PC-9 (cell line): ENCODE data around the gene EXOC4. TPM values are rescaled to one million over a fixed set of nuclear protein-coding genes. Genes with fewer than 3 reads are reported as not detected.
"Not testable (repeated sequence)": the region's sequence is repeated elsewhere in the genome, so short reads cannot be mapped to it uniquely, and the experiment has no call there.

Experiments used
- Bru-seq: library from RNA; stranded (reverse); fragments of 400-500 nt; gene quantifications from one replicate; lab custom pipeline; 2021; lab: Mats Ljungman, UMichigan
- BruChase-seq, 2 experiments: library from RNA; stranded (reverse); fragments of 400-500 nt; gene quantifications; one replicate each; lab custom pipeline; 2021; lab: Mats Ljungman, UMichigan
- BruUV-seq: library from RNA; stranded (reverse); fragments of 400-500 nt; replicated peaks from 2 replicates; lab custom pipeline; 2021; lab: Mats Ljungman, UMichigan
- CTCF ChIA-PET: fragments of 300-600 bp; sonication (Branson Sonifier 250); formaldehyde crosslinking; loops from one replicate; lab custom pipeline; 2022; ENCODE audit warnings: antibody characterized with exemption; lab: Charles Lee
- POLR2A ChIA-PET: fragments of 300-600 bp; sonication (Branson Sonifier 250); formaldehyde crosslinking; loops from one replicate; lab custom pipeline; 2022; ENCODE audit warnings: antibody characterized with exemption; ENCODE audit not compliant: unreplicated experiment; lab: Charles Lee
- DNase-seq, 2 experiments: peaks; one replicate each; pipeline versions ENCODE4 v3.0.0 to v3.0.0-alpha.2; 2015 to 2022; ENCODE audit warnings: mixed read lengths in 1 of 2
- H2AFZ ChIP-seq: fragments of 200-600 bp; sonication (generic); 2 replicates; pipeline ENCODE4 v1.8.1; 2017; ENCODE audit warnings: antibody characterized with exemption
- H3F3A ChIP-seq: fragments of 200-600 bp; sonication (generic); 2 replicates; pipeline ENCODE4 v1.8.1; 2017; ENCODE audit warnings: antibody characterized with exemption, mild to moderate bottlenecking, low read depth; ENCODE audit not compliant: insufficient read depth
- H3K27ac ChIP-seq: fragments of 200-600 bp; sonication (generic); 2 replicates; pipeline ENCODE4 v1.6.1; 2016; ENCODE audit warnings: mixed run types
- H3K27me3 ChIP-seq: fragments of 200-600 bp; sonication (generic); 2 replicates; pipeline ENCODE4 v1.6.1; 2016; ENCODE audit warnings: low read depth, mixed run types; ENCODE audit not compliant: insufficient read depth
- H3K36me3 ChIP-seq: fragments of 200-600 bp; sonication (generic); 2 replicates; pipeline ENCODE4 v1.6.1; 2016; ENCODE audit warnings: low read depth, mixed run types
- H3K4me1 ChIP-seq: fragments of 200-600 bp; sonication (generic); replicated peaks from 2 replicates; pipeline ENCODE4 v1.6.1; 2016; ENCODE audit warnings: mixed run types; ENCODE audit not compliant: insufficient read depth
- H3K4me2 ChIP-seq: fragments of 200-600 bp; sonication (generic); 2 replicates; pipeline ENCODE4 v1.6.1; 2017; ENCODE audit warnings: mixed run types
- H3K4me3 ChIP-seq: fragments of 200-600 bp; sonication (generic); 2 replicates; pipeline ENCODE4 v1.6.1; 2016; ENCODE audit warnings: mixed run types
- H3K79me2 ChIP-seq: fragments of 200-600 bp; sonication (generic); 2 replicates; pipeline ENCODE4 v1.6.1; 2017; ENCODE audit warnings: low read depth, mixed run types
- H3K9me2 ChIP-seq: fragments of 200-600 bp; sonication (generic); 2 replicates; pipeline ENCODE4 v1.8.1; 2017; ENCODE audit warnings: mild to moderate bottlenecking; ENCODE audit not compliant: insufficient read depth
- H3K9me3 ChIP-seq: fragments of 200-600 bp; sonication (generic); 2 replicates; pipeline ENCODE4 v1.8.1; 2016; ENCODE audit warnings: low read depth; ENCODE audit not compliant: insufficient read depth
- H4K20me1 ChIP-seq: fragments of 200-600 bp; sonication (generic); 2 replicates; pipeline ENCODE4 v1.8.1; 2017; ENCODE audit not compliant: insufficient read depth
- EZH2 ChIP-seq: fragments of 200-600 bp; sonication (generic); IDR thresholded peaks from 2 replicates; pipeline ENCODE4 v1.8.0; 2017; ENCODE audit warnings: antibody characterized with exemption, low read depth
- intact Hi-C: fragments of 100-400 bp; cut with micrococcal nuclease; formaldehyde crosslinking; loops from one replicate; pipeline ENCODE4 v1.10.0; 2022; ENCODE audit not compliant: unreplicated experiment
- long read RNA-seq: library from polyadenylated mRNA; stranded (forward); transcript quantifications from one replicate; pipeline ENCODE4 v2.0.0, GENCODE V29; 2022
- total RNA-seq: library from RNA; stranded (reverse); gene quantifications from 2 replicates; pipeline ENCODE4 v1.2.3, GENCODE V29; 2021
- TF ChIP-seq, protein P1 (sequence below): fragments of 200-600 bp; sonication (generic); conservative IDR thresholded peaks from 2 replicates; pipeline ENCODE4 v1.6.1; 2017; ENCODE audit warnings: mixed run types, antibody characterized with exemption, mild to moderate bottlenecking, moderate library complexity

Gene EXOC4
- total RNA-seq = 88.5 and 101 TPM in 2 replicates
- Bru-seq, nascent RNA = percentile 82 among the genes with signal in this experiment
- BruChase-seq, experiment 1, labeled RNA remaining after a 2-hour chase = percentile 71 among the genes with signal in this experiment
- BruChase-seq, experiment 2, labeled RNA remaining after a 6-hour chase = percentile 58 among the genes with signal in this experiment
- long read RNA-seq, full-length matches to known transcripts = 13 of 21 reads
- long read RNA-seq, partial matches to known transcripts = 3 of 21 reads
- long read RNA-seq, other reads (novel, unspliced or antisense) = 5 of 21 reads

GRCh38 chr7:133252858-133253518, at the start of gene EXOC4:
Gene EXOC4, plus strand, starts transcription at chr7:133253078.
- no peaks in the 10 kb centered on the region for H3K9me2 ChIP-seq
- H3K4me1 ChIP-seq = peaks cover 12% of the 10 kb centered on the region
- H4K20me1 ChIP-seq = no peaks in the 10 kb centered on the region
- peak; percentile 94 to 96 for DNase-seq
- no peaks in the 10 kb centered on the region for H3K9me3 ChIP-seq
- H3K4me2 ChIP-seq = peak within 1 kb of the TSS; percentile 99
- CTCF ChIA-PET = no interaction called here
- TF ChIP-seq, protein P1, sequence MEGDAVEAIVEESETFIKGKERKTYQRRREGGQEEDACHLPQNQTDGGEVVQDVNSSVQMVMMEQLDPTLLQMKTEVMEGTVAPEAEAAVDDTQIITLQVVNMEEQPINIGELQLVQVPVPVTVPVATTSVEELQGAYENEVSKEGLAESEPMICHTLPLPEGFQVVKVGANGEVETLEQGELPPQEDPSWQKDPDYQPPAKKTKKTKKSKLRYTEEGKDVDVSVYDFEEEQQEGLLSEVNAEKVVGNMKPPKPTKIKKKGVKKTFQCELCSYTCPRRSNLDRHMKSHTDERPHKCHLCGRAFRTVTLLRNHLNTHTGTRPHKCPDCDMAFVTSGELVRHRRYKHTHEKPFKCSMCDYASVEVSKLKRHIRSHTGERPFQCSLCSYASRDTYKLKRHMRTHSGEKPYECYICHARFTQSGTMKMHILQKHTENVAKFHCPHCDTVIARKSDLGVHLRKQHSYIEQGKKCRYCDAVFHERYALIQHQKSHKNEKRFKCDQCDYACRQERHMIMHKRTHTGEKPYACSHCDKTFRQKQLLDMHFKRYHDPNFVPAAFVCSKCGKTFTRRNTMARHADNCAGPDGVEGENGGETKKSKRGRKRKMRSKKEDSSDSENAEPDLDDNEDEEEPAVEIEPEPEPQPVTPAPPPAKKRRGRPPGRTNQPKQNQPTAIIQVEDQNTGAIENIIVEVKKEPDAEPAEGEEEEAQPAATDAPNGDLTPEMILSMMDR = no peak
- TF ChIP-seq EZH2 = no peak
- peak within 1 kb of the TSS; percentile 86 for H3K4me3 ChIP-seq
- H3F3A ChIP-seq = no peaks in the 10 kb centered on the region
- peak within 1 kb of the TSS; percentile 94 for H2AFZ ChIP-seq
- POLR2A ChIA-PET = interaction anchor here (0.6 to 0.7 kb wide), 6 partner anchors 20 to 1646 kb away, joined by 3 to 14 read pairs (median 4); no protein-coding TSS in a partner anchor
- H3K79me2 ChIP-seq = peaks cover 42% of the 10 kb centered on the region
- peak within 1 kb of the TSS; percentile 27 for H3K27ac ChIP-seq
- no peaks in the 10 kb centered on the region for H3K27me3 ChIP-seq
- intact Hi-C loops = loop anchor here (2.0 to 10.0 kb wide), 3 partner anchors 168 to 1064 kb away; partner anchors contain the start of genes CHCHD3 and SLC35B4
- no TSS peak for BruUV-seq
- H3K36me3 ChIP-seq = no peaks in the 10 kb centered on the region

DNA sequence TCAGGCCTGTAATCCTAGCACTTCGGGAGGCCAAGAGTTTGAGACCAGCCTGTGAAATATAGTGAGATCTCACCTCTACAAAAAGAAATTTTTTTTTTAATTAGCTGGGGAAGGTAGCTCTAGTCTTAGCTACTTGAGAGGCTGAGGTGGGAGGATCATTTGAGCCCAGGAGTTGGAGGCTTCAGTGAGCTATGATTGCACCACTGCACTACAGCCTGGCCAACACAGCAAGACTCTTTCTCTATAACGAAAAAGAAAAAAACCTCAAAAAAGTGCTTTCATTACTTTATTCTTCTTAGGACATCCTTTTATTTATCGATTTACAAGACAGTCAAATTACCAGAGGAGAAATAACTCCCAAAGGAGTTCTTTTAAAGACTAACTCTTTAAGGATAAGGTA, 49.4 kb upstream of the EXOC4 start:
- no TSS peak for BruUV-seq
- no peaks in the 10 kb centered on the region for H3K79me2 ChIP-seq
- no peak for DNase-seq
- H3K4me2 ChIP-seq = no peak overlapping the region
- POLR2A ChIA-PET = no interaction called here
- CTCF ChIA-PET = no interaction called here
- peaks cover 10% of the 10 kb centered on the region; the same call in 1 of the 2 replicates for H3K9me3 ChIP-seq
- H2AFZ ChIP-seq = no peak overlapping the region
- no peaks in the 10 kb centered on the region for H3K4me1 ChIP-seq
- H3K36me3 ChIP-seq = no peaks in the 10 kb centered on the region
- no peak overlapping the region for H3K27ac ChIP-seq
- no peaks in the 10 kb centered on the region for H3F3A ChIP-seq
- no peak overlapping the region for H3K4me3 ChIP-seq
- TF ChIP-seq, protein P1 = no peak
- TF ChIP-seq EZH2 = no peak
- intact Hi-C loops = no loop called here
- H4K20me1 ChIP-seq = no peaks in the 10 kb centered on the region
- H3K9me2 ChIP-seq = no peaks in the 10 kb centered on the region
- H3K27me3 ChIP-seq = peaks cover 21% of the 10 kb centered on the region; the same call in 1 of the 2 replicates

GRCh38 chr7:133207687-133208086, 45.2 kb upstream of the EXOC4 start:
- no peaks in the 10 kb centered on the region for H3K9me2 ChIP-seq
- H3F3A ChIP-seq = no peaks in the 10 kb centered on the region
- no peak for DNase-seq
- no TSS peak for BruUV-seq
- H2AFZ ChIP-seq = no peak overlapping the region
- H3K36me3 ChIP-seq = no peaks in the 10 kb centered on the region
- TF ChIP-seq, protein P1 = 0 out of 2 replicates have a peak, but pooled peaks have one; percentile 28
- TF ChIP-seq EZH2 = no peak
- no peak overlapping the region for H3K4me2 ChIP-seq
- ChIA-PET POLR2A (no interaction called here), CTCF (no interaction called here)
- H3K27me3 ChIP-seq = peaks cover 49% of the 10 kb centered on the region
- no peaks in the 10 kb centered on the region for H3K79me2 ChIP-seq
- H3K4me1 ChIP-seq = no peaks in the 10 kb centered on the region
- H3K4me3 ChIP-seq = no peak overlapping the region
- no peak overlapping the region for H3K27ac ChIP-seq
- H4K20me1 ChIP-seq = no peaks in the 10 kb centered on the region
- peaks cover 17% of the 10 kb centered on the region; the same call in 1 of the 2 replicates for H3K9me3 ChIP-seq
- intact Hi-C loops = no loop called here

DNA sequence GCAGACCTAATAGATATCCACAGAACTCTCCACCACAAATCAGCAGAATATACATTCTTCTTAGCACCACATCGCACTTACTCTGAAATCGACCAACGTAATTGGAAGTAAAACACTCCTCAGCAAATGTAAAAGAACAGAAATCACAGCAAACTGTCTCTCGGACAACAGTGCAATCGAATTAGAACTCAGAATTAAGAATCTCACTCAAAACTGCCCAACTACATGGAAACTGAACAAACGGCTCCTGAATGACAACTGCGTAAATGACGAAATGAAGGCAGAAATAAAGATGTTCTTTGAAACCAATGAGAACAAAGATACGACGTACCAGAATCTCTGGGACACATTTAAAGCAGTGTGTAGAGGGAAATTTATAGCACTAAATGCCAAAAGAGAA, 42.1 kb upstream of the EXOC4 start:
- BruUV-seq, H3K9me2 ChIP-seq, CTCF ChIA-PET, H3K79me2 ChIP-seq, H3K27ac ChIP-seq, H4K20me1 ChIP-seq, DNase-seq, H3F3A ChIP-seq, H2AFZ ChIP-seq, intact Hi-C loops, H3K36me3 ChIP-seq, H3K4me2 ChIP-seq, H3K4me1 ChIP-seq, H3K4me3 ChIP-seq: not testable (repeated sequence)
- Histone ChIP-seq H3K9me3 (peaks cover 17% of the 10 kb centered on the region; the same call in 1 of the 2 replicates), H3K27me3 (peaks cover 67% of the 10 kb centered on the region)
- POLR2A ChIA-PET = interaction anchor here (0.6 kb wide), 1 partner anchor 54 kb away, joined by 6 read pairs; no protein-coding TSS in a partner anchor

GRCh38 chr7:133213772-133214171, 39.1 kb upstream of the EXOC4 start:
- H3K27ac ChIP-seq, DNase-seq, H3K9me2 ChIP-seq, H3K4me2 ChIP-seq, H4K20me1 ChIP-seq, POLR2A ChIA-PET, H3F3A ChIP-seq, H3K4me1 ChIP-seq, BruUV-seq, H3K4me3 ChIP-seq, H2AFZ ChIP-seq, CTCF ChIA-PET, H3K36me3 ChIP-seq, intact Hi-C loops, H3K79me2 ChIP-seq, H3K9me3 ChIP-seq: not testable (repeated sequence)
- H3K27me3 ChIP-seq = peaks cover 67% of the 10 kb centered on the region
